ENCODE measurements around the gene KCTD19. TPM values are rescaled to one million over a fixed set of nuclear protein-coding genes. Genes with fewer than 3 reads are reported as not detected.

KCTD19 gene
- total RNA-seq, 1 donor, result 0.54 TPM

DNA sequence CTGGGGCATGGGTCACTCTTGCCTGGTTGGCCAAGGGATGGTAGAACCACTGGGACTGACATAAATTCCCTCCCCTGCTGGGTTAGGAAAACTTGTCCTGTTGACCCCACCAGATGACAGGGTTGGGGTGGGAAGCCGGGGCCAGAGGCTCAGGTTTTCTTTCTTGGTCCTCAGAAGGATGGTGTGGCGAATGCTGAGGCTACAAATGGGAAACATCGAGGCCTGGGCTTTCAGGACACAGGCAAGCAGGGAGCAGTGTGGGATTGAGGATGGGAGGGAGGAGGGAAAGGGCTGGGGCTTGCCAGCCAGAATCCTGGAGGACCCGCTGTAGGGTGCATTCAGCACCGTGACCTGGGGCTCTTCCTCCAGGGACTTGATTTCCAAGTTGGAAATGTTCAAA, 61.7 kb downstream of the KCTD19 start:
- DNase-seq (ENCODE audit: low read depth in 2 of 3, low spot score in 2 of 3), result no peak

DNA sequence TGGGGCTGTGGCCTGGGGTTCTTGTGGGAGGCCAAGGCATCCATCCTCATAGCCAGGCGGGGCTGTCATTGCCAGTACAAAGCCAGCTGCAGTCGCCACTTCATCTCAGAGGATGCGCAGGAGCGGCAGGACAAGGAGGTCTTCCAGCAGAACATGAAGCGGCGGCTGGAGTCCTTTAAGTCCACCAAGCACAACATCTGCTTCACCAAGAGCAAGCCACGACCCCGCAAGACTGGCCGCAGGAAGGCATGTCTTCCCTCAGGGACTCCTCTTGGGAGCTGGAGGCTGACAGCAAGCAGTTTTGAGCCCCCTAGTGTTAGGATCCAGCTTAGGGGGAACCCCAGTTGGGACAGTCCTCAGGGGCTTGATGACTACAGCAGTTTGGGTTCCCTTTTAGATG, 62.3 kb downstream of the KCTD19 start:
- peak in 1 of 3 donors; percentile 21 for DNase-seq (ENCODE audit: low read depth in 2 of 3, low spot score in 2 of 3)

DNA sequence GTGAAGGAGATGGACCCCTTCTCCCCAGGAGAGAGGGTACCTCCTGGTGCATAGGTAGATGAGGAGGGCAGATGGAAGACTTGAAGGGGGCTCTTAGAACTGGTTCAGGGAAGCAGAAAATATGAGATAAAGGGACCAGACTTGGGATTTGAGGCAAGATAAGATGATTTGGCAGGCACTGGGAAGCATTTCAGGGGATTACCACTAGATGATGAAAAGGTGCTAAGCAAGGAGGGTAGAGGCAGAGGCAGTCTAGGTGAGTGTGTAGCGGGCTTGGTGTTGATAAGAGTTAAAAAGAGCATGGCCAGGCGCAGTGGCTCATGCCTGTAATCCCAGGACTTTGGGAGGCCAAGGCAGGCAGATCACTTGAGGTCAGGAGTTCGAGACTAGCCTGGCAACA, 63.3 kb downstream of the KCTD19 start:
- no peak for DNase-seq (ENCODE audit: low read depth in 2 of 3, low spot score in 2 of 3)

DNA sequence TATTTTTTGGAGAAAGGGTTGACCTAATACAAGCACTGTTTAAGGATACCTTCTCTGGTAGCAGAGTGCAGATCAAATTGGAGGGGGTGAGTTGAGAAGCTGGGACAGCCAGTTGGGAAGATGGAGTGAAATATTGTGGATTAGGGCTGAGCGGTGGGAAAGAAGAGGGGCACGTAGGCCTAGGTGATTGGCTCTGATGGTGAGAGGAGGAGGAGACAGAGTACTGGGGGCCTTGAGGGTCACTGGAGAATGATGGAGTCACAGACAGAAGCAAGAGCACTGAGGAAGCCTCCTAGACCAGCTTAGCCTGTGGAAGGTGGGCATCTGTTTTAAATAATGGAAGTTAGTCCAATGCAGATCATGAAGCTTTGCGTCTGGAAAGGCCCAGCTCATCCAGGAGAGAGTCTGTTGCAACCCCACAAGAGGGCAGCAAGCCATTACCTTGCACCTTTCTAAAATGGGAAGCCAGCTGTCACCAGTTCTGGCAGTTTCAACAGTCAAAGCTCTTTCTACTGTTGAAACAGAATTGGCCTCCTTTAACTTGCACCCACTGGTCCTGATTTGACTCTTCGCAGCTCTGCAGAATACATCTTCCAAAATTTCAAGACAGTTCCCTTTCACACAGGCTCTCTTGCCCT, 66.0 kb downstream of the KCTD19 start:
- DNase-seq (ENCODE audit: low read depth in 2 of 3, low spot score in 2 of 3), result peak in 2 of 3 donors; percentile 46 to 80

DNA sequence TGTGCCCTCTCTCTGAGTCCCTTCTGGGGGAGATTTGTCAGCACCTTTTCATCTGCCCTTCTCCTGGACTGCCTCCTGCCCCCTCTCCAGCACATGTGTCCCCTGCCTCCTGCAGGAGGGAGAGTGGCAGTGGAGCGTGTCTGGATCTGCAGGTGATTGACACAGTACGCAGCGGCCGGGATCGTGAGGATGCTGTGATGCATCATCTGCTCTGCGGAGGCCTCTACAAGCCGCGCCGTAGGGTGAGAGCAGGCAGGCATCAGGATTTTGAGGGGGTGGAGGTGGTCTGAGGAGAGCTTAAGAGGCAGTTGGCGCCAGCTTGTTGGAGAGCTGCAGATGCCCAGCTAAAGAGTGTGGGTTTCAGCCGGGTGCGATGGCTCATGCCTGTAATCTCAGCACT, 66.8 kb downstream of the KCTD19 start:
- DNase-seq (ENCODE audit: low read depth in 2 of 3, low spot score in 2 of 3), result no peak

DNA sequence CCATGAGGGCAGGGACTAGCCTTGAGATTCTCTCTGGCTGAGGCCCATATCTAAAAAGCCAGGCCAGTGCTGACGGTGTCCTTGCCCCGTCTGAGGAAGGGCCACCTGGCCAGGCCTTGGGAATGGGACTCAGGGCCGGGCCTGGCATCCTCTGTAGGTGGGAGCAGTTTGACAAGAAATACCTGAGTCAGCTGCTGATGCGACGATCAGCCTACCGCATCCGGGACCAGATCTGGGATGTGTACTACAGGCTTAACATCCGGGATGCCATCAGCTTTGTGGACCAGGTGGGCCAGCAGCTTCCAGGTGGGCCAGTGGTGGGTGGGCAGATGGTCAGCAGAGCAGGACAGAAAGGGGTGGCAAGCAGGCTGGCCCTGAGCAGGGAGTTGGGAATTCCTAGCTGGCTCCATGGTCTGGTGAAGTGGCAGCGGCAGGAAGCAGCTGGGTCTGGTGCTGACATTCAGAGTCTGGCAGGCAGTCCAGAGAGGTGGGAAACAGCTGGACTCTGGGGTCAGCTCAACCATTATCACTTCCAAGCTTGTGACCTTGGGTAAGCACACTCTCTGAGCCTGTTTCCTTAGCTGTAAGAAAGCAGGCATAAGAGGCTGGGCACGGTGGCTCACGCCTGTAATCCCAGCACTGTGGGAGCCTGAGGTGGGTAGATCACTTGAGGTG, 68.2 kb downstream of the KCTD19 start:
- DNase-seq (ENCODE audit: low read depth in 2 of 3, low spot score in 2 of 3), result no peak

DNA sequence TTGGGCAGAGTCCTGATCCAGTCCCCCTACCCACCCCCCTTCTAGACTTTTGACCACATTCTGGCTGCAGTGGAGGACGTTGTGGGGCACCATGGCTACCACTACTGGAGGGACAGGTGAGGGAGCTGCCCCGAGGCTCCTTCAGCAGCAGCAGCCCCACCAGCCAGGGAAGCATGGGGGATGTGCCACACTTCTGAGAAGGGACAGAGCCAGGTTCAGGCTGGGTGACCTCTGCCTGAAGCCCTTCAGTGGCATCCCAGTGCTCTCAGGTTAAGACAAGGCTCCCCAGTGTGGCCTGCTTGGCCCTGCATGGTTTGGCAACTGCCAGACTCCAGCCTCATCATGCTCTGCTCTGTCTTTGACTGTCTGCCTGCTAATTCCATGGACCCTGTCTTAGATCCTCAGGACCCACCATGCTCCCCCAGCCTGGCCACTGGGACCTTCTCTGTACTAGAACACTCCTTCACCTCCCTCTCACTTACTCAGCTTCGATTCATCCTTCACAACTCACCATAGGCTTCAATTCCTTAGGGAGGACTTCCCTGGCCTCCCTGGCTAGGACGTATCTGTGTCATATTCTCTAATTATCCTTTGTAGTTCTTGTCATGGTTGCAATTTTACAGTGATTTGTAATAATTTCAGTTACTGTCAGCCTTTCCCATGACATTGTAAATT, 68.9 kb downstream of the KCTD19 start:
- no peak for DNase-seq (ENCODE audit: low read depth in 2 of 3, low spot score in 2 of 3)

DNA sequence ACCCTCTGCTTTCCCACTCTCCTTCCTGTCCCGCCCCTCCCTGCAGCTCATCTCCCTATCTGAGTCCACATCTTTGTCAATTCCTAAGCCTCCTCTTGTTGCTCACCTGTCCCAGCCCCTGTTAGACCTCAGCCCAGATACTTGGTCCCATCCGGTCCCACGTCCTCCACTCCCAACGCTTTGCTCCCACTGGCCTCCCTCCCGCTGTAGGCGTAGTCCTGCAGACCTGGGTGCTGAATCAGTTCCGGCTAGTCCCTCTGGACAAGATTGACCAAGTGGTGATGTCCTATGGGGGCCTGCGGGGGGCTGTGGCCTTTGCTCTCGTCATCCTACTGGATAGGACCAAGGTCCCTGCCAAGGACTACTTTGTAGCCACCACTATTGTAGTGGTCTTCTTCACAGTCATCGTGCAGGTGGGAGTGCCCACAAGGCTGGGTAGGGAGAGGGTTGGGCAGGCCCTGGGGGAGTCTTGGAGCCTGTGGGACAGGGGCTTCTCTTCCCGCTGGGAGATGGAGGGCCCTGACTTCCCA, 69.8 kb downstream of the KCTD19 start:
- DNase-seq (ENCODE audit: low read depth in 2 of 3, low spot score in 2 of 3), result no peak

DNA sequence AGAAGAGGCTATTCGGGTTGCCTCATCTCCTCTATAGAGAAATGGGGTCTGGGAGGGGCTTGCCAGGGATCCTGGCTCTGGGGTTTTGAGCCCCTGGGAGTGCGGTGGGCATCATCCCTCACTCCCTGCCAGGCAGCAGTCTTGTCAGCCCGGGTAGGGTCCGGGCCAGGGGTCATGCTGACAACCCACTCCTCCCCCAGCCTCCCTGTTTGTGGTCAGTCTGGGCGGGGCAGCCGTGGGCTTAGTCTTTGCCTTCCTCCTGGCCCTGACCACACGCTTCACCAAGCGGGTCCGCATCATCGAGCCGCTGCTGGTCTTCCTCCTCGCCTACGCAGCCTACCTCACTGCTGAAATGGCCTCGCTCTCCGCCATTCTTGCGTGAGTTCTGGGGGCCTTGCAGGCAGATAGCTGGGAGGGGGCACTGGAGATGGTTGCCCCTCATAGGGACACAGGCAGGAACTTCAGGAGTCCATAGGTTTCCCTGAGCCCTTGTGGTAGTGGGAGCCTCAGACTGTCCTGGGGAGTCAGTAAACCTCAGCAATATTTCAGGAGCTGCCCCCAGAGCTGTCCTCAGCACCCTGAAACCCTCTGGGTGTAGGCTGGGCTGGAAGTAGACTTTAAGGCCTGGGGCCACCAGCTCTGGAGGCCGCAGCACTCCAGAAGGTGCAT, 70.9 kb downstream of the KCTD19 start:
- DNase-seq (ENCODE audit: low read depth in 2 of 3, low spot score in 2 of 3), result no peak

DNA sequence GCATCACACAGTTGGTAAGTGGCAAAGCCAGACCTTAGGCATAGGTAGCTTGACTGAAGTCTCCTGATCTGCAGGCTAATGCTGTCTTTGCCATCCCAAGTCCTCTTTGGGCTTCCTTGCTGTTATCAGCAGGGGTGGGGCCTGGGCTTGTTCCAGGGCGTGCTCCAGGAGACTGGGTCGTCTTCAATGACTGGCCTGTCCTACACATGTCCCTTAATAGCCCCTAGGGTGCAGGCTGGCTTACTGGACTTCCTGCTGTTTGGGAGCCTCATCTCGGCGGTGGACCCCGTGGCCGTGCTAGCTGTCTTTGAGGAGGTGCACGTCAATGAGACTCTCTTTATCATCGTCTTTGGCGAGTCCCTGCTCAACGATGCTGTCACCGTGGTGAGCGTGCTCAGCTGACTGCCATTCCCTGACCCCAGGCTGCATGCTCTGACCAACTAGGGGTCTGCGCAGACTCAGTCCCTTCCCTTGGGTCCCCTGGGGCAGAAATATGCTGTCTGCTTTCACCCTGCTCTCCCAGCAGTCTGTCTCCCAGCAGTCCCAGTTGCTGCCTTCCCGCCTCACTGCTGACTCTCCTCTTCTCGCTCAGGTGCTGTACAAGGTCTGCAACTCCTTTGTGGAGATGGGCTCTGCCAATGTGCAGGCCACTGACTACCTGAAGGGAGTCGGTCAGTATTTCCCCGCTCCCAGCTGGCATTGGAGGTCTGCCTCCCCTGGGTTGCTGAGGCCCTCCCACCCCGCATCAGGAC, 71.6 kb downstream of the KCTD19 start:
- DNase-seq (ENCODE audit: low read depth in 2 of 3, low spot score in 2 of 3), result no peak

DNA sequence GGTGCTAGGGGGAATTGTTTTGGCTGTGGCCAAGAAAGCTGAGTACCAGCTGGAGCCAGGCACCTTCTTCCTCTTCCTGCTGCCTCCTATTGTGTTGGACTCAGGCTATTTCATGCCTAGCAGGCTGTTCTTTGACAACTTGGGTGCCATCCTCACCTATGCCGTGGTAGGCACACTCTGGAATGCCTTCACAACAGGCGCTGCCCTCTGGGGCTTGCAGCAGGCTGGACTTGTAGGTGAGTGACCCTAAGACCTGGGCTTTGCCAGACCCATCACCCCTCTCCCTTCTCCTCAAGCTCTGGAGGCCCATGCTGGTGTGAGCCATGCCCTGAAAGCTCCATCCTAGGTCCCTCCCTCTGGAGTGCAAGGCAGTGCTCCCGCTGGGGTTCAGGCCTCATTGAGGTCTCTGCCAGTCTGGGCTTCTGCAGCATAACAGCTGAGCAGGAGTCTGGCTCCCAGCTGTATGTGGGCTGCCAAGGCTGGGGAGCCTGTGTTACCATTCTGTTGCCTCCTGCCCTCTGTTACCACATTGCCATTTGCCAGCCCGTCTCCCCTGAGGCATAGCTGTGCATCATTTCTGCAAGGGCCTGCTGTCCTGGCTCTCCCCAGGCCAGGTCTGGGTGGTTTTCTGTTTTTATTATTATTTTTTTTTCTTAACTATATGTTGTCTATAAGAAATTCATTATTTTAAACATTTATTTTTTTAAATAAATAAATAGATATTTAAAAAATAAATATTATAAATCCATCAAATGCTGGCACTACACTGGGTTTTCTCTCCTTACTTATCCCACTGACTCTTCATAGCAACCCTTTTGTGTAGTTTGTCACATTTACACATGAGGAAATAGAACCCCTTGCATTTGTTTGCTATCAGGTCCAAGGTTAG, 73.7 kb downstream of the KCTD19 start:
- DNase-seq (ENCODE audit: low read depth in 2 of 3, low spot score in 2 of 3), result no peak

DNA sequence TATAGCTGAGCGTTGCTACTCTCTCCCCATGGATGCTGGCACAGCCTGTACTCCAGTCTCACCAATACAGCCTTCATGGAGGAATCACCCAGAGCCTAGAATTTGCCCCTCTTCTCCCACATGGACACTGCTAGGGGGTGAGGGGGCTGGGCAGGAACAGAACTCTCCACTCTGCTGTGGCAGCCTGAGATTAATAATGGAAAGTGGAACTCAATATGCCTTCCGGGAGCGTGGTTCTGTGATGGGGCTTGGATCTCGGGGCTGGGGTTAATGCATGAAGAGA, 76.6 kb downstream of the KCTD19 start:
- DNase-seq (ENCODE audit: low read depth in 2 of 3, low spot score in 2 of 3), result no peak

DNA sequence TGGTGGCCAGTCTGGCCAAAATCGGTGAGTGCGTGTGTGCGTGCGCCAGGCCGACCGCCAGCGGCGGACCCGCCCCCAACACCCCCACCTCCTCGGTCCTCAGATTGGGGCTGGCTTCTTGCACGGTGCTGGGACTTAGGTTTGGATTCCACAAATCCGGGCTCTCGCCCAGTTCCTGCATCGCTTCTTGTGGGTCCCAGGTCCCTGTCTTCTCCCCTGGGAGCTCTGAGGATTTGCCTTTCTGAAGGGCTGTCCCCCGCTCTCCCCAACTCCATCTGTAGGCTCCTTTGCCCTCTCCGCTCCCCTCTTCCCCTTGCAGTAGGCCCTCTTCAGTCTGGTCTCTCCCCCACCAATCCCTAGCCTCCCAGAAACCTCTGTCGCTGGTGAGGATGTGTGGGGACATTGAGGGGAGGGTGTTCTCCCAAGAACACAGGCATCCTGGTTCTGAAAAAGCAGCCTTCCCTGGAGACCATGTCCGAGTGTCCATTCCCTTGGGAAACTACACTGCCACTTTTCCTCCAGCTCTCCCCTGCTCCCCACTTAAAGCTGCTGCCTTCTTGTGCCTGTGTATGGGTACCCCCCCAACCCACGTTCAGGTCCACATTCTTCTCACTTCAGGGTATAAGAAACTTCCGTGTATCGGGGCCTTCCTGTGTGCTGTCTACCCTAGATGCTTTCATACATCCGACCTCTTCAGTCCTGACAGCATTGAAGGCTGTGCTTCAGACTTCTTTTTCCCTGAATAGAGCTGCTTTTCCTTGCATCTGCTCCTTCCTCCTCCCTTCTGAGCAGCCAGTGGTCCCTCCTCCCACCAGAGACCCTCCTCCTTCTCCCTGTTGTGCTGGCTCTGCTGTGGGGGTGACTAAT, 77.1 kb downstream of the KCTD19 start:
- no peak for DNase-seq (ENCODE audit: low read depth in 2 of 3, low spot score in 2 of 3)

DNA sequence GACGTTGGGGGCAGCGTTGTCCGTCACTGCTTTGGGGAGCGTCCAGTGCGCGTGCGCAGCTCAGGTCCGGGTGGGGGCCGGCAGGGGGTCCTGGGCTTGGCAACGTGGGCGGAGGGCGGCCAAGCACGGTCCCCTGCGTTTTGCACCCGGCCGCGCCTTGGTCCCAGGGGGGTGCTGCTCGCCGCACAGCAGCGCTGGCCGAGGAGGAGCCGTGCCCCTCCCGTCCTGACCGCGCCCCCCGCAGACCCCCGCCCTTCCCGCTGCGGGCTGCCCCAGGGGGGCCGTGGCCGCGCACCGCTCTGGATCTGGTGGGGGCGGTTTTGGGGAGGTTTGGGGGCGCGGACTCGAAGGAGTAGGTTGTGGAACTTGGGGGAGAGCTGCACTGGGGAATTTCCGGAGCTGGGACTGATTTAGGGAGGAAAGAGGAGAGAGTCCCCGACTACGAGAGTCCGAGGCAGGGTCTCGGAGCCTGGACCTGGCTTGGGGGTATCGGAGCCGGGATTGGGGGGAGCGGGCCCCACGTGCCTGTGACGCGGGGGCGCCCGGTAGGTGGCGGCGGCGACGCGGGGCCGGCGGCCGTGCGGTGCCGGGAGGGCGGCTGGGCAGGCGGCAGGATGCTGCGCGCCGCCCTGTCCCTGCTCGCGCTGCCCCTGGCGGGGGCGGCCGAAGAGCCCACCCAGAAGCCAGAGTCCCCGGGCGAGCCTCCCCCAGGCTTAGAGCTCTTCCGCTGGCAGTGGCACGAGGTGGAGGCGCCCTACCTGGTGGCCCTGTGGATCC, 78.0 kb downstream of the KCTD19 start, which contains the start of gene SLC9A5:
Gene SLC9A5 (plus strand): TSS at position 579 of the 777 bp plus-strand sequence. CDS start 36 bp downstream, at position 615.
- peak in 1 of 3 donors; percentile 31 for DNase-seq (ENCODE audit: low read depth in 2 of 3, low spot score in 2 of 3)

DNA sequence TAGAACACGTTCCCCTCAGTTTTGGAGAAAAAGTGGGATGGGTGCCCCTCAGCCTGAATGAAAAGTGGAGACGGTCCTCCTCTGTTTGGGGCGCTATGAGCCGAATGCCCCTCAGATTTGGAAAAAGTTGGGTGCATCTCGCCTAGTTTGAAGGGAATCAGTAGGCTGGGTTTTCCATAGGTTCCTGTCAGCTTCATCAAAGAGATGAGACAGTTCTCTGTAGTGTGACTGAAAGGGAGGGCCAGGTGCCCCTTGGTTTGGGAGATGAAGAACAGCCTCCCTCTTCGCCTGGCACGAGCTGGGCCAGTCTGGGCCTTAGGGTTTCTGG, 78.5 kb downstream of the KCTD19 start:
- DNase-seq (ENCODE audit: low read depth in 2 of 3, low spot score in 2 of 3), result no peak

DNA sequence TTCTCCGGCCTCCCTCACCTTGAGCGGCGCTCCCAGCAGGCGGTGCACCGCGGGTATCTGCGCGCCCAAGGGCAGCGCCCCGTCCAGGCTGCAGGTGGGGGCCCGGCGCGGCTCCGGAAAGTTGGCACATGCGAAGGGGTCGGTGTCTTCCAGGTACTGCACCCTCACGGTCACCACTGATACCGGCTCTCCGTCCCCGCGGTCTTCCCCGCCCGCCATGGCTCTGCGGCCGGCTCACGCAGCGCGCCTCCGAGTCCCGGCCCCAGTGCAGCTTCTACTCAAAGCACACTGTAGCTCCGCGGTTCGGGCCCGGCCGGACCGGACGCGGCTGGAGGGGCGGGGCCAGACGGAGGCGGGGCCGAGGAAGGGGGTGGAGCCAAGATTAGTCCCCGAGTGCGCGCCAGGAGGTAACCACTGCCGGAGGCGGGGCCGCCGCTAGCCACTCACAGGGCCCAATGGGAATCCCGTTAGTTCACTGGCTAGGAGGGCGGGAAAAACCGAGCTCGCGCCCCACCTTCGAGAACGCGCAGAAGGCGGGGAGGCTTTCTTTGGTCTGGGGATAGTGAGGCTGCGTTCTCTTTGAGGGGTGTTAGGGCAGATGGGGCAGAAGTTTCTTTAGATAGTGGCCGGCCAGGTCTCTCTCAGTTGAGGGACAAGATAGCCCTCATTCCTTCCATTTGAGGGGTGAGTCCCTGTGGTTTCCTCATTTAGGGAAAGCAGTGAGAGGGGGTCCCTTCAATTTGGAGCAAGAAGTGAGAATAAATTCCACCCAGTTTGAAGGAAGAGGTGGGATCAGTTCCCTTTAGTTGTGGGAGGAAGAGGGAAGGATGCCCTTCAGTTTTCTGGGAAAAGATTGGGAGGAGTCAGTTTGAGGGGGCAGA, 79.1 kb downstream of the KCTD19 start, which contains the start of gene FHOD1:
Gene FHOD1 (minus strand): TSS at position 290 of the 881 bp plus-strand sequence. CDS start 71 bp downstream, at position 219.
- peak; percentile 70 to 95 (median 90) for DNase-seq (ENCODE audit: low read depth in 2 of 3, low spot score in 2 of 3)

DNA sequence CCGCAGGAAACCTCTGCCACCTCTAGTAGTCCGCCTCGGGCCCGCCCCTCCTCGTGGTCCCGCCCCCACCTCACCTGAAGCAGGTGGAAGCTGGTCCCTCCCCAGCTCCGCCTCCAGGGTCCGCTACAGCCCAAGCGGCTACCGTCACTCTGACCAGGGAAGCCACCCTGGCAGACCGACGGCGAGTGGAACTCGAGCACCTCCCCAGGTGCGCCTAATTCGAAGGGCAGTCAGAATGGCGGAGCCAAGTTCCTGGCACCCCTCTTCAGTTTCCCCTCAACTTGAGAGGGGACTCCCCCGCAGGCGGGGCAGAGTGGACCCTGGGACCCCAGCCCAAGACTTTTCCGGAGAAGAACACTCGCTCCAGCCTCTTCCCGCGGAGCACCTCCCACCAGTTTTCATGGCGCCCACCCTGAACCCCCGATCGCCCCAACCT, 79.8 kb downstream of the KCTD19 start:
- no peak for DNase-seq (ENCODE audit: low read depth in 2 of 3, low spot score in 2 of 3)
